Activated CD8-positive, alpha-beta memory T cell treated with anti-CD3 and anti-CD28 coated beads for 24 hours (primary cell): ENCODE measurements around the gene MAP2K4.

Experiments
- DNase-seq: peaks from one replicate; pipeline ENCODE4 v3.0.0-alpha.2; 2020

The MAP2K4 gene

DNA sequence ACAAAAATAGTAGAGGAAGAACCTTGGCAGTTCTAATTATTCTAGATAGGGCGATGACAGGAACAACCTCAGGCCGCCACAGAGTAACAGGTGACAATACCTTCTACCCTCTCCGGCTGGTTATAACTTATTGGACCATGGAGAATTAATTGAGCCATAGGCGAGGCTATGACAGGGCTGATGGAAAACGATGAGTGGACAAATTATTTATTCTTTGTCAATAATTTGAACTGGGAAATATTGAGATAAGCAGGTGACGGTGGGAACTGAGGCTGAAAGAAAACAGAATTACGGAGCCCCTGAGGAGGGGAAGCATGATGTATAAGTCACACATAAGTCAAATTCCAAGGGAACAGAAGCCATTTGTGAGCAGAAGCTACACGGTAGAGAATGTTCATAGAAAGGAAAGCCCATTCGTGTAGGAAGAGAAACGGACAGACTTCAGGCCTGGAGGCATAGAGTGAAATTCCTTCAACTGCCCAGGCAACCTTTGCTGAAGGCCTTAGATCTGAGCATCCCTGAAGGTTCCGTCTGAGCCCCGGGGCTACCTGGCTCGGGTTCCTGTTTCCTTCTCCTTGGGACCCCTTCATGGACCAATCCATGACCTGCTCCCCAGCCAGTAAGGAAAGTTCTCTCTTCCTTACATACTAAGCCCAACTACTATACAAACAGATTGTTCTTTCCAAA is 158.1 kb downstream of the MAP2K4 start:
- DNase-seq: no peak

DNA sequence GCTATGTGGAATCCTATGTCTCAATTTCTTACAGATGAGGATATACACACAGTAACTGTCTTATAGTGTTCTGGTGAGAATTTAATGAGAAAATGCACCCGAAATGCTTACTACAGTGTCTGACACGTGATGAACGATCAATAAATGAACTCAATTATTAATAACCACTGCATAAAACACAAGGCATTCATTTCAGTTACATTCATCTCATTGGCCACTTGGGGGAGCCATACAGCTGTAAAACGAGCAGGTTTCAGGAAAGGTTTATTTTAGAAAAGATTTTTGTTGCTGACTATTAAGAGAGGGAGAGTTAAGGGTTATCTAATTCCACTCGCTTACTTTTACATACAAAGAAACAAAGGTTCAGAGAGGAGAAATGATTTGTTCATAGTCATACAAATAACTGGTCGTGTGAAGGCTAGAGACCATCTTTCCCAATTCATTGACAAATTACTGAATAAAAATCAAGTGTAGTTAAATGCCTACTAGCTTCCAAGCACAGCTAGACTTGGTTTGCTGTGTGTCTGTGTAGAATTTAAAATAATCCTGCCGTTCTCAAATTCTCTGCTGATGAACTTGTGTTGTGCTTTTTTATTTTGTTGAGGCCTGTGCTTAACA is 160.1 kb downstream of the MAP2K4 start:
- DNase-seq: no peak

- DNase-seq: no peak
Measured at GRCh38 chr17:12187658-12188057, 167.0 kb downstream of the MAP2K4 start.

GRCh38 chr17:12193144-12193735 is 172.6 kb downstream of the MAP2K4 start:
- no peak for DNase-seq
